ENCODE data around the gene SPIRE2.

SPIRE2 gene

GRCh38 chr16:89880477-89881367 lies 52.4 kb downstream of the SPIRE2 start:
- no peaks in the 10 kb centered on the region for H3K27me3 ChIP-seq (ENCODE audit: control insufficient read depth in 1 of 2, insufficient read depth in 2 of 2, low read length in 2 of 2)
- no peaks in the 10 kb centered on the region for H3K4me1 ChIP-seq (ENCODE audit: insufficient read depth, low read length)
- no peak overlapping the region for H3K27ac ChIP-seq (ENCODE audit: low read depth, low read length)
- H3K36me3 ChIP-seq (ENCODE audit: insufficient read depth, low read length), result peaks cover 48% of the 10 kb centered on the region
- H3K4me3 ChIP-seq (ENCODE audit: low read depth in 1 of 2, low read length in 2 of 2), result no peak overlapping the region
- H3K9ac ChIP-seq (ENCODE audit: low read length), result no peak overlapping the region
- H3K9me3 ChIP-seq (ENCODE audit: low read length), result no peaks in the 10 kb centered on the region

- Histone ChIP-seq H3K36me3 (ENCODE audit: insufficient read depth, low read length) (peaks cover 48% of the 10 kb centered on the region), H3K9ac (ENCODE audit: low read length) (no peak overlapping the region), H3K4me1 (ENCODE audit: insufficient read depth, low read length) (no peaks in the 10 kb centered on the region), H3K27ac (ENCODE audit: low read depth, low read length) (no peak overlapping the region), H3K4me3 (ENCODE audit: low read depth in 1 of 2, low read length in 2 of 2) (no peak overlapping the region), H3K9me3 (ENCODE audit: low read length) (no peaks in the 10 kb centered on the region), H3K27me3 (ENCODE audit: control insufficient read depth in 1 of 2, insufficient read depth in 2 of 2, low read length in 2 of 2) (no peaks in the 10 kb centered on the region)
Observed at GRCh38 chr16:89881368-89881730, 53.1 kb downstream of the SPIRE2 start.

GRCh38 chr16:89883346-89884040 lies 55.2 kb downstream of the SPIRE2 start:
- H3K4me3 ChIP-seq (ENCODE audit: low read depth in 1 of 2, low read length in 2 of 2), result no peak overlapping the region
- peaks cover 63% of the 10 kb centered on the region for H3K36me3 ChIP-seq (ENCODE audit: insufficient read depth, low read length)
- no peak overlapping the region for H3K9ac ChIP-seq (ENCODE audit: low read length)
- no peaks in the 10 kb centered on the region for H3K4me1 ChIP-seq (ENCODE audit: insufficient read depth, low read length)
- no peak overlapping the region for H3K27ac ChIP-seq (ENCODE audit: low read depth, low read length)
- no peaks in the 10 kb centered on the region for H3K9me3 ChIP-seq (ENCODE audit: low read length)
- no peaks in the 10 kb centered on the region for H3K27me3 ChIP-seq (ENCODE audit: control insufficient read depth in 1 of 2, insufficient read depth in 2 of 2, low read length in 2 of 2)

GRCh38 chr16:89884041-89884421 lies 55.8 kb downstream of the SPIRE2 start:
- Histone ChIP-seq H3K27me3 (ENCODE audit: control insufficient read depth in 1 of 2, insufficient read depth in 2 of 2, low read length in 2 of 2) (no peaks in the 10 kb centered on the region), H3K27ac (ENCODE audit: low read depth, low read length) (no peak overlapping the region), H3K36me3 (ENCODE audit: insufficient read depth, low read length) (peaks cover 58% of the 10 kb centered on the region), H3K4me1 (ENCODE audit: insufficient read depth, low read length) (no peaks in the 10 kb centered on the region), H3K9me3 (ENCODE audit: low read length) (no peaks in the 10 kb centered on the region), H3K9ac (ENCODE audit: low read length) (no peak overlapping the region), H3K4me3 (ENCODE audit: low read depth in 1 of 2, low read length in 2 of 2) (no peak overlapping the region)

GRCh38 chr16:89887243-89887642 lies 59.0 kb downstream of the SPIRE2 start:
- H3K4me3 ChIP-seq (ENCODE audit: low read depth in 1 of 2, low read length in 2 of 2), result no peak overlapping the region
- no peaks in the 10 kb centered on the region for H3K27me3 ChIP-seq (ENCODE audit: control insufficient read depth in 1 of 2, insufficient read depth in 2 of 2, low read length in 2 of 2)
- no peaks in the 10 kb centered on the region for H3K4me1 ChIP-seq (ENCODE audit: insufficient read depth, low read length)
- no peak overlapping the region for H3K9ac ChIP-seq (ENCODE audit: low read length)
- H3K36me3 ChIP-seq (ENCODE audit: insufficient read depth, low read length), result peaks cover 62% of the 10 kb centered on the region
- H3K27ac ChIP-seq (ENCODE audit: low read depth, low read length), result no peak overlapping the region
- H3K9me3 ChIP-seq (ENCODE audit: low read length), result no peaks in the 10 kb centered on the region

GRCh38 chr16:89890200-89890599 lies 61.9 kb downstream of the SPIRE2 start:
- Histone ChIP-seq H3K36me3 (ENCODE audit: insufficient read depth, low read length) (peaks cover 58% of the 10 kb centered on the region), H3K27me3 (ENCODE audit: control insufficient read depth in 1 of 2, insufficient read depth in 2 of 2, low read length in 2 of 2) (no peaks in the 10 kb centered on the region), H3K4me1 (ENCODE audit: insufficient read depth, low read length) (no peaks in the 10 kb centered on the region), H3K9me3 (ENCODE audit: low read length) (no peaks in the 10 kb centered on the region), H3K9ac (ENCODE audit: low read length) (no peak overlapping the region), H3K27ac (ENCODE audit: low read depth, low read length) (no peak overlapping the region), H3K4me3 (ENCODE audit: low read depth in 1 of 2, low read length in 2 of 2) (peak overlapping the region in 1 of 2 donors; percentile 13)

- Histone ChIP-seq H3K9me3 (ENCODE audit: low read length) (no peaks in the 10 kb centered on the region), H3K36me3 (ENCODE audit: insufficient read depth, low read length) (peaks cover 64% of the 10 kb centered on the region), H3K4me1 (ENCODE audit: insufficient read depth, low read length) (no peaks in the 10 kb centered on the region), H3K4me3 (ENCODE audit: low read depth in 1 of 2, low read length in 2 of 2) (no peak overlapping the region), H3K9ac (ENCODE audit: low read length) (no peak overlapping the region), H3K27ac (ENCODE audit: low read depth, low read length) (no peak overlapping the region), H3K27me3 (ENCODE audit: control insufficient read depth in 1 of 2, insufficient read depth in 2 of 2, low read length in 2 of 2) (no peaks in the 10 kb centered on the region)
Observed at GRCh38 chr16:89890886-89891657, 62.8 kb downstream of the SPIRE2 start.

GRCh38 chr16:89892055-89892630 lies 63.9 kb downstream of the SPIRE2 start:
- H3K27ac ChIP-seq (ENCODE audit: low read depth, low read length), result no peak overlapping the region
- H3K9me3 ChIP-seq (ENCODE audit: low read length), result no peaks in the 10 kb centered on the region
- H3K4me3 ChIP-seq (ENCODE audit: low read depth in 1 of 2, low read length in 2 of 2), result no peak overlapping the region
- no peaks in the 10 kb centered on the region for H3K27me3 ChIP-seq (ENCODE audit: control insufficient read depth in 1 of 2, insufficient read depth in 2 of 2, low read length in 2 of 2)
- peaks cover 65% of the 10 kb centered on the region for H3K36me3 ChIP-seq (ENCODE audit: insufficient read depth, low read length)
- no peaks in the 10 kb centered on the region for H3K4me1 ChIP-seq (ENCODE audit: insufficient read depth, low read length)
- H3K9ac ChIP-seq (ENCODE audit: low read length), result no peak overlapping the region

GRCh38 chr16:89892635-89893034 lies 64.4 kb downstream of the SPIRE2 start:
- Histone ChIP-seq H3K36me3 (ENCODE audit: insufficient read depth, low read length) (peaks cover 63% of the 10 kb centered on the region), H3K9ac (ENCODE audit: low read length) (no peak overlapping the region), H3K4me3 (ENCODE audit: low read depth in 1 of 2, low read length in 2 of 2) (no peak overlapping the region), H3K9me3 (ENCODE audit: low read length) (no peaks in the 10 kb centered on the region), H3K27me3 (ENCODE audit: control insufficient read depth in 1 of 2, insufficient read depth in 2 of 2, low read length in 2 of 2) (no peaks in the 10 kb centered on the region), H3K4me1 (ENCODE audit: insufficient read depth, low read length) (no peaks in the 10 kb centered on the region), H3K27ac (ENCODE audit: low read depth, low read length) (no peak overlapping the region)

GRCh38 chr16:89893642-89894548 lies 65.6 kb downstream of the SPIRE2 start:
- no peaks in the 10 kb centered on the region for H3K9me3 ChIP-seq (ENCODE audit: low read length)
- peaks cover 66% of the 10 kb centered on the region for H3K36me3 ChIP-seq (ENCODE audit: insufficient read depth, low read length)
- H3K4me3 ChIP-seq (ENCODE audit: low read depth in 1 of 2, low read length in 2 of 2), result no peak overlapping the region
- H3K4me1 ChIP-seq (ENCODE audit: insufficient read depth, low read length), result no peaks in the 10 kb centered on the region
- no peak overlapping the region for H3K9ac ChIP-seq (ENCODE audit: low read length)
- H3K27ac ChIP-seq (ENCODE audit: low read depth, low read length), result no peak overlapping the region
- no peaks in the 10 kb centered on the region for H3K27me3 ChIP-seq (ENCODE audit: control insufficient read depth in 1 of 2, insufficient read depth in 2 of 2, low read length in 2 of 2)

All from muscle layer of colon (tissue), 2 donors.